ENCODE results near the gene ABCB8. TPM values are rescaled to one million over a fixed set of nuclear protein-coding genes. Genes with fewer than 3 reads are reported as not detected.
"Not testable (repeated sequence)": the region's sequence is repeated elsewhere in the genome, so short reads cannot be mapped to it uniquely, and the experiment has no call there.

The ABCB8 gene
- polyA plus RNA-seq, 1 donor, result 19.9 TPM

- no peak for DNase-seq
Observed at GRCh38 chr7:151015967-151016366, 12.3 kb upstream of the ABCB8 start.

- no peak for DNase-seq
Observed at GRCh38 chr7:151016505-151016904, 11.7 kb upstream of the ABCB8 start.

- DNase-seq, result no peak
Observed at GRCh38 chr7:151016942-151017341, 11.3 kb upstream of the ABCB8 start.

- DNase-seq, result no peak
Observed at GRCh38 chr7:151017370-151017952, 10.8 kb upstream of the ABCB8 start.

GRCh38 chr7:151017953-151018420 is 10.3 kb upstream of the ABCB8 start:
- DNase-seq, result peak; percentile 59

- no peak for DNase-seq
Observed at GRCh38 chr7:151018421-151019129, 9.7 kb upstream of the ABCB8 start.

- DNase-seq, result no peak
Observed at GRCh38 chr7:151019130-151019447, 9.2 kb upstream of the ABCB8 start.

- no peak for DNase-seq
Observed at GRCh38 chr7:151020231-151020630, 8.0 kb upstream of the ABCB8 start.

- no peak for DNase-seq
Observed at GRCh38 chr7:151023232-151023631, 5.0 kb upstream of the ABCB8 start.

- DNase-seq, result no peak
Observed at GRCh38 chr7:151024435-151025056, 3.7 kb upstream of the ABCB8 start, which contains the start of gene ATG9B. Gene ATG9B (minus strand): TSS chr7:151024494. CDS start chr7:151024423, 71 bp downstream.

- no peak for DNase-seq
Observed at GRCh38 chr7:151025924-151026671, 2.2 kb upstream of the ABCB8 start.

GRCh38 chr7:151026771-151027727 is 1.2 kb upstream of the ABCB8 start:
- not testable (repeated sequence) for DNase-seq

- not testable (repeated sequence) for DNase-seq
Observed at GRCh38 chr7:151027728-151028130, 521 bp upstream of the ABCB8 start.

GRCh38 chr7:151028948-151029501 is 775 bp downstream of the ABCB8 start:
- DNase-seq, result no peak

- DNase-seq, result no peak
Observed at GRCh38 chr7:151031011-151031410, 2.8 kb downstream of the ABCB8 start.

- DNase-seq, result no peak
Observed at GRCh38 chr7:151032936-151033863, 5.0 kb downstream of the ABCB8 start.

GRCh38 chr7:151033864-151034249 is 5.6 kb downstream of the ABCB8 start:
- DNase-seq, result no peak

- no peak for DNase-seq
Observed at GRCh38 chr7:151034312-151035025, 6.2 kb downstream of the ABCB8 start.

- DNase-seq, result no peak
Observed at GRCh38 chr7:151035026-151035717, 6.9 kb downstream of the ABCB8 start.

Data from hindlimb muscle (tissue), 1 donor.